Coronary artery (tissue), 2 donors: Measurements from ENCODE around the gene MCU.

Source experiments
- DNase-seq: peaks from one replicate; pipeline ENCODE4 v3.0.0-alpha.2; 2017; ENCODE audit warnings: low spot score
- H3K27ac ChIP-seq, 2 donors: fragments of 200-600 bp; sonication (generic); one replicate each; pipeline ENCODE4 v1.5.1; 2016 to 2019
- H3K4me3 ChIP-seq: fragments of 200-600 bp; sonication (generic); 2 replicates; pipeline ENCODE4 v1.5.1; 2016; ENCODE audit warnings: mild to moderate bottlenecking, moderate library complexity
- TF ChIP-seq, protein P1 (sequence below): fragments of 200-600 bp; sonication (generic); IDR thresholded peaks from one replicate; pipeline ENCODE4 v1.5.1; 2019; ENCODE audit warnings: antibody characterized with exemption

Gene MCU

DNA sequence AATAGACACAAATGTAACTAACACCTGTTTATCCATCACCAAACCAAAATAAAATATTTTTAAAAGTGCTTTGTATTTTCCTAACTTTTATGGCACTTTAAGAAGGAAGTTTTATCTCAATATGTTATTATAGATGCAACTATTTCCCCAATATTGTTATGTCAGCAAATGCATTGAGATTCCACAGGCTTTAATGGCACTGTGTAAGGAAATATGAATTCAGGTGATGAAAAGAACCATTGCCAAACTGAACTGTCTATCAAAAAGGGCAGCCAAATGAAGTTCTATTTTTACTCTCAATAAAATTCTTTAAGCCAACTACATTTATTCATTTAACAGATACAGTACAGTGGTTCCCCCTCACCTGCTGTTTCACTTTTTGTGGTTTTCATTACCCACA, 134.4 kb downstream of the MCU start:
- Histone ChIP-seq H3K27ac (no peak overlapping the region), H3K4me3 (no peak overlapping the region)
- TF ChIP-seq, protein P1, sequence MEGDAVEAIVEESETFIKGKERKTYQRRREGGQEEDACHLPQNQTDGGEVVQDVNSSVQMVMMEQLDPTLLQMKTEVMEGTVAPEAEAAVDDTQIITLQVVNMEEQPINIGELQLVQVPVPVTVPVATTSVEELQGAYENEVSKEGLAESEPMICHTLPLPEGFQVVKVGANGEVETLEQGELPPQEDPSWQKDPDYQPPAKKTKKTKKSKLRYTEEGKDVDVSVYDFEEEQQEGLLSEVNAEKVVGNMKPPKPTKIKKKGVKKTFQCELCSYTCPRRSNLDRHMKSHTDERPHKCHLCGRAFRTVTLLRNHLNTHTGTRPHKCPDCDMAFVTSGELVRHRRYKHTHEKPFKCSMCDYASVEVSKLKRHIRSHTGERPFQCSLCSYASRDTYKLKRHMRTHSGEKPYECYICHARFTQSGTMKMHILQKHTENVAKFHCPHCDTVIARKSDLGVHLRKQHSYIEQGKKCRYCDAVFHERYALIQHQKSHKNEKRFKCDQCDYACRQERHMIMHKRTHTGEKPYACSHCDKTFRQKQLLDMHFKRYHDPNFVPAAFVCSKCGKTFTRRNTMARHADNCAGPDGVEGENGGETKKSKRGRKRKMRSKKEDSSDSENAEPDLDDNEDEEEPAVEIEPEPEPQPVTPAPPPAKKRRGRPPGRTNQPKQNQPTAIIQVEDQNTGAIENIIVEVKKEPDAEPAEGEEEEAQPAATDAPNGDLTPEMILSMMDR = no peak
- DNase-seq = no peak

- H3K27ac ChIP-seq = no peak overlapping the region
- H3K4me3 ChIP-seq = no peak overlapping the region
- no peak for DNase-seq
- TF ChIP-seq, protein P1 = no peak
These were observed 136.4 kb downstream of the MCU start for GRCh38 chr10:72828294-72828693.

DNA sequence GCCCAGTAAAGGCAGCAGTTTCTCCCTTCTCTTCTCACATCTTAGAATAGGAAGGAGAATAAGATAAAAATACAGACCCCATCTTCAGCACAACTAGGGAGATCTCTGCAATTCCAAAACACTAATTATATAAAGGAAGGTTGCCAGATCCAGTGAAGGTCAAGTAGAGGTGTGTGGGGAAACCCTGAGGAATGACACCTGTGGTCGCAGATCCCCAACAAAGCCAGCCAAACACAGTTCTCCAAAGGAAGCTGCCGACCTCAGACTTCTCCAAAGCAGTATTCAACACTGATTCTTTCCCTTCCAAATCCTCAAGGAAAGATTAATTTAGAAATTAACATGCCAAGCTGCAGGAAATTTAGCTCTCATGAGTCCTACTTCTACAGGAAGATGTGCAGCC, 138.7 kb downstream of the MCU start:
- Histone ChIP-seq H3K27ac (no peak overlapping the region), H3K4me3 (no peak overlapping the region)
- no peak for DNase-seq
- TF ChIP-seq, protein P1 = no peak

DNA sequence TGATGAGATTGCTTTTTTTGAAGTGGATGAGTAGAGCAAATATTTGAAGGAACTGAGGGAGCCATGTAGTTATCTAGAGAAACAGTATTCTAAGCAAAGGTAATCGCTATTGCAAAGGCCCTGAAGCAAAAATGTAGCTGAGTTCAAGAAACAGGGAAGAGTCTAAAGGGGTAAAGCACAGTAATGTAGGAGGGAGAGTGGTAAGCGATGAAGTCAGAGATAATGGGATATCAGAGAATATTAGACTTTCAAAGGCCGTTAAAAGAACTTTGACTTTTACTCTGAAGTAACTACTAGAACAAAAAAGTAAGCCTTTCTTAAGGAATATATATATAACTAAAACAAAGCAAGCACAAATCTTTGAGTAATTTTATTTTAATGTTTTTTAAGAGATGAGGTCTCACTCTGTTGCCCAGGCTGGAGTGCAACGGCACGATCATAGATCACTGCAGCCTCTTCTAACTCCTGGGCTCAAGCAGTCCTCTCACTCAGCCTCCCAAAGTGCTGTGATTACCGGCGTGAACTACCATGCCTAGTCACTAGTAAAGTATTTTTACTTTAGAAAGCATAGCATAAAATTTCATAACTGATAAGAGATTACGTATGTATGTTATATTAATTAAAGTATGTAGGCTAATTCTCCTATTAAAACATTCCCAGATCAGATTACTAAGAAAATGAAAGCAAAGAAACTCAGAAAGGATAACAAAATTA, 139.9 kb downstream of the MCU start:
- H3K27ac ChIP-seq = no peak overlapping the region
- TF ChIP-seq, protein P1 = no peak
- DNase-seq = no peak
- H3K4me3 ChIP-seq = peak overlapping the region; percentile 51

DNA sequence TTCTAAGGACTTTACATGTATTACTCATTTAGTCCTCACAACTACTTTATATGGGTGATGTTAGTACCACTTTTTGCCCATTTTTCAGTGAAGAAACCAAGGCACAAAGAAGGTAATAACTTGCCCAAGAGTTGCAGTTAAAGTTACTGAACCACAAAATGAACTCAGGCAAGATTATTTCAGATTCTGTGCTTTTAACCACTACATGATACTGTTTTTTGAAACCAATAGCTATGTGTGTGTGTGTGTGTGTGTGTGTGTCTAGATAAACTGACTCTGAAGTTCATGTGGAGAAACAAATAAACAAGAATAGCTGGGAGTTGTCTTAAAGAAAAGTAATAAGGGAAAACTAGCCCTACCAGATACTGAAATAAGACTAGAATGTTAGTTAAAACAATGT, 140.8 kb downstream of the MCU start:
- DNase-seq = no peak
- TF ChIP-seq, protein P1 = no peak
- H3K4me3 ChIP-seq = peak overlapping the region; percentile 51
- no peak overlapping the region for H3K27ac ChIP-seq

- no peak for DNase-seq
- Histone ChIP-seq H3K27ac (no peak overlapping the region), H3K4me3 (no peak overlapping the region)
- TF ChIP-seq, protein P1 = peak; percentile 16
These were observed 142.4 kb downstream of the MCU start for GRCh38 chr10:72834183-72834825.

DNA sequence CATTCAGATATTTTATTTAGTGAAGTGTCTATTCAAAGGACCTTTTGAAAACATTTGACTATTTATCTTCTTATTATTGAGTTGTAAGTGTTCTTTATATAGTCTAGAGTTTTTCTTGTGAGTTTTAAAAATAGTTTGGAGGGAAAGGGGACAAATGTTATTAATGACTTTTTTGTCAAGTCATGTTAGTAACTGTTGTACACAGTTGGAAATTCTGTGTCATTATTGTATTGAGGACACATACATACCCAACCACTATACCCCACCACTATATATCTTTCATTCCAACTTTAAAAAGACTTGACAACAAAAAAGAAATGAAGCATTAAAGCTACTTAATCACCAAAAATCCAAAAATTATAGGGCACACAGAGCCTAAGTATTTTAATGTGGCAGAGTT, 148.4 kb downstream of the MCU start:
- TF ChIP-seq, protein P1 = no peak
- Histone ChIP-seq H3K27ac (no peak overlapping the region), H3K4me3 (no peak overlapping the region)
- no peak for DNase-seq
